Psoas muscle (tissue), 8 donors: Measurements from ENCODE around the gene TRMT44. TPM values are rescaled to one million over a fixed set of nuclear protein-coding genes. Genes with fewer than 3 reads are reported as not detected.
"Not testable (repeated sequence)": the region's sequence is repeated elsewhere in the genome, so short reads cannot be mapped to it uniquely, and the experiment has no call there.

ENCODE experiments used
- ATAC-seq, 4 donors: fragments of 200-7000 bp; cut with Tn5 transposase; one replicate each; pipeline ENCODE4 v1.9.1; 2020; ENCODE audit warnings: moderate library complexity in 3 of 4, mild to moderate bottlenecking in 2 of 4
- DNase-seq, 2 donors: peaks; one replicate each; pipeline ENCODE4 v3.0.0-alpha.2; 2020
- H3K27ac ChIP-seq: fragments of 200-600 bp; one replicate; pipeline ENCODE4 v1.8.0; 2022
- H3K27me3 ChIP-seq, 3 donors: fragments of 200-600 bp in 1 of 3; one replicate each; pipeline versions ENCODE4 v1.6.1 to v1.8.0; 2013 to 2022; ENCODE audit warnings: low read length in 2 of 3, mild to moderate bottlenecking in 2 of 3, moderate library complexity in 1 of 3; ENCODE audit not compliant: insufficient read depth in 3 of 3
- H3K36me3 ChIP-seq, 2 donors: fragments of 200-600 bp in 1 of 2; one replicate each; pipeline versions ENCODE4 v1.6.1 to v1.8.0; 2013 to 2022; ENCODE audit warnings: low read depth in 1 of 2, mild to moderate bottlenecking in 1 of 2, moderate library complexity in 1 of 2; ENCODE audit not compliant: insufficient read depth in 1 of 2
- H3K4me1 ChIP-seq: fragments of 200-600 bp; one replicate; pipeline ENCODE4 v1.8.0; 2022
- H3K4me3 ChIP-seq: fragments of 200-600 bp; one replicate; pipeline ENCODE4 v1.8.0; 2022; ENCODE audit warnings: mild to moderate bottlenecking
- H3K9me3 ChIP-seq: fragments of 200-600 bp; one replicate; pipeline ENCODE4 v1.8.0; 2022
- WGBS, 3 donors: extraction: QIAGEN DNeasy Blood & Tissue Kit; methylation state at CpG; one replicate each; pipeline versions ENCODE4 v1.1.6 to v1.1.7; 2013; 5-methylcytosine and 5-hydroxymethylcytosine counted together
- intact Hi-C, 2 donors: fragments of 100-400 bp; cut with DNase I; formaldehyde crosslinking; loops; one replicate each; pipeline versions ENCODE4 v1.11.0 to v1.14.2; 2022
- polyA plus RNA-seq, 3 donors: library from polyadenylated mRNA; stranded (reverse); fragments of 200-250 nt; gene quantifications; one replicate each; pipeline ENCODE4 v1.2.3, GENCODE V29; 2013
- total RNA-seq, 4 donors: library from RNA; stranded (reverse); fragmentation: NEBNext Ultra II Directional in 2 of 4; extraction: Animal tissue kit (Norgen Biotek cat#: 25700) in 2 of 4; gene quantifications; one replicate each; pipeline versions ENCODE4 v1.2.1 to v1.2.4, GENCODE V29; 2021 to 2023
- TF ChIP-seq, protein P1 (sequence below): fragments of 200-600 bp; IDR thresholded peaks from one replicate; pipeline ENCODE4 v1.8.0; 2022; ENCODE audit warnings: antibody characterized with exemption
- donor health status: healthy with polysubstance abuse.
- donor health status: DM: no; HTN: no; CAD: no; lungs with moderate emphysema.
- donor health status: Bipolar disorder and iron deficiency.
- donor health status: healthy.
- donor health status: DM: yes; HTN: yes; CAD: no.
- donor health status: DM: no; HTN: no; CAD: no.
- donor health status: DM: no; HTN: no; CAD: no.
- donor health status: DM: yes; HTN: yes; CAD: no.

TRMT44 gene
- total and polyA plus RNA-seq, 7 donors = 3.4 to 9.1 (median 5.4) TPM

DNA sequence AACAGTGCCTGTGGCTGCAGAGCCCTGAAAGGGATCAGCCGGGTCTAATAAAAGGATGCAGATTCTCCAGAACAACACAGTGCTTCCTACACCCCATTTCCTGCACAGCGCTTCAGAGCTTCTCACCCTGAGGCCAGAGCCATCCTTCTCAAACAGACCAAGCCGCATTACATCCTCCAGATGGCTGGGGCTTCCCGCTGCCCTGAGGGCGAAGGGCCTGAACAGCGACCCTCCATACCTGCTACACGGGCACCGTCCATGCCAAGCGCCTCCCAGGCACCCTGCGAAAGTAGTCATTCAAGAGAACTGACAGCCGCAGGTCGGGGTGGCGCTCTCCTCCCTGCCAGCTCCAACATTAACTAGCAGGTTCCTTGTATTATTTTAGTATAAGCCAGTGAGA, 36.6 kb upstream of the TRMT44 start:
- WGBS, 3 donors = 89 to 91% (median 89%) methylated on average over 13 of the region's 13 CpGs
- Histone ChIP-seq H3K36me3 (peaks cover 0 to 58% of the 10 kb centered on the region in 2 donors), H3K4me3 (no peak overlapping the region), H3K27ac (no peak overlapping the region), H3K27me3 (no peaks in the 10 kb centered on the region), H3K9me3 (no peaks in the 10 kb centered on the region), H3K4me1 (peaks cover 12% of the 10 kb centered on the region)
- DNase-seq = peak in 1 of 2 donors; percentile 45
- TF ChIP-seq, protein P1, sequence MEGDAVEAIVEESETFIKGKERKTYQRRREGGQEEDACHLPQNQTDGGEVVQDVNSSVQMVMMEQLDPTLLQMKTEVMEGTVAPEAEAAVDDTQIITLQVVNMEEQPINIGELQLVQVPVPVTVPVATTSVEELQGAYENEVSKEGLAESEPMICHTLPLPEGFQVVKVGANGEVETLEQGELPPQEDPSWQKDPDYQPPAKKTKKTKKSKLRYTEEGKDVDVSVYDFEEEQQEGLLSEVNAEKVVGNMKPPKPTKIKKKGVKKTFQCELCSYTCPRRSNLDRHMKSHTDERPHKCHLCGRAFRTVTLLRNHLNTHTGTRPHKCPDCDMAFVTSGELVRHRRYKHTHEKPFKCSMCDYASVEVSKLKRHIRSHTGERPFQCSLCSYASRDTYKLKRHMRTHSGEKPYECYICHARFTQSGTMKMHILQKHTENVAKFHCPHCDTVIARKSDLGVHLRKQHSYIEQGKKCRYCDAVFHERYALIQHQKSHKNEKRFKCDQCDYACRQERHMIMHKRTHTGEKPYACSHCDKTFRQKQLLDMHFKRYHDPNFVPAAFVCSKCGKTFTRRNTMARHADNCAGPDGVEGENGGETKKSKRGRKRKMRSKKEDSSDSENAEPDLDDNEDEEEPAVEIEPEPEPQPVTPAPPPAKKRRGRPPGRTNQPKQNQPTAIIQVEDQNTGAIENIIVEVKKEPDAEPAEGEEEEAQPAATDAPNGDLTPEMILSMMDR = no peak
- no peak for ATAC-seq
- intact Hi-C loops = loop anchor here (1.0 to 5.0 kb wide), 5 partner anchors 135 to 227 kb away; partner anchors contain the start of gene HTRA3 (in 2 of the 2)

DNA sequence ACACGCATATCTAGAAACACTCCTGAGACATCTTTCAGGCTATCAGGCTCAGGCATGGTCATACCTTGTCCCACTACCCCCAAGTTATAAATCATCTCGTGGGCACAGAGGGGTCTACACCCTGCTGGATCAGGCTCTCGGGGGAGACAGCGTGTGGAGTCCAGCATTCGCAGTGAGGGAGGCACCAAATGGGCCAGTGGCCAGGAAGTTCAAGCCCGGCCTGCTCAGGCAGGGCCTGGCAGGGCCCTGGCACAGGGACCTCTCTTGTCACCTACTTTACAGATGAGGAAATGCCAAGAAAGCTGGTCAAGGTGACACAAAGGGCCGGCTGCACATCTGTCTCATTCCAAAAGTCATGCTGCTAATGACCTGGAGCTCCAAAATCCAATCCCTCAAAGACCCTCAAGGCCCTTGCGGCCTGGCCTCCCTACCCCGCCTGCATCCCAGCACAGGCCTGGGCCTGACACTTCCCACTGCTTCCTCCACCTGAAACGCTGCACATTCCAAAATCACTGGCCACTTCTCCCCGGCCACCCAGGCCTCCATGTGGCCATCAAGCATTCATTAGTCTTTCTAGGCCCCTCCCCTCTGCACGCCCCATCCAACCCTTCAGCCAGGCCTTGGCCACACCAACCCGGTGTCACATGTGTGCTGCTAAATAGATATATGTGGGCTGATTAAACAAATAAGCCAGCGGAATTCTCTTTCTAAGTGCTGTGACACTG, 35.6 kb upstream of the TRMT44 start:
- H3K4me1 ChIP-seq = peaks cover 12% of the 10 kb centered on the region
- intact Hi-C loops = loop anchor here (5.0 kb wide), 2 partner anchors 138 to 228 kb away; partner anchors contain the start of gene HTRA3 (in 1 of the 2)

DNA sequence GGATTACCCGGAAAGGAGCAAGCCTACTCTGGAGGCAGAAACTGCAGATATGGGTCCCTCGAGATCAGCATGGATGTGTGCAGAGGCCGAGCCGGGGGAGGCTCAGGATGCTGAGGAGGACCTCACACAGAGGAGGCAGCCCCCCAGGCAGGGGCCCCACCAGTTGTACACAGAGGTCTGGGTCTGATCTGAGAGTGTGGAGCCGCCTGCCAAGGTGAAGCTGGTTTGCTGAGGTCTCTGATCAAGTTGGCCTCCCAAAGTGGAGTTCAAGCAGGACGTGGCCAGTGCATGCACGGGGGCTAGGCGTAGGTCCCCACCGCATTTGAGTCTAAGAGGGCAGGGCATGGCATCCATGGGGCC, 35.1 kb upstream of the TRMT44 start:
- intact Hi-C loops = no loop called here
- Histone ChIP-seq H3K27me3 (no peaks in the 10 kb centered on the region), H3K27ac (no peak overlapping the region), H3K4me3 (no peak overlapping the region), H3K4me1 (peaks cover 12% of the 10 kb centered on the region), H3K36me3 (peaks cover 0 to 59% of the 10 kb centered on the region in 2 donors), H3K9me3 (no peaks in the 10 kb centered on the region)
- TF ChIP-seq, protein P1 = no peak
- DNase-seq (peak in 1 of 2 donors; percentile 50), ATAC-seq (no peak)
- WGBS, 3 donors = 85 to 87% (median 85%) methylated on average over 9 of the region's 9 CpGs

More for the DNA sequence above, 35.6 kb upstream of the TRMT44 start:
- peak in 1 of 2 donors; percentile 46 for DNase-seq
- no peak overlapping the region for H3K4me3 ChIP-seq
- TF ChIP-seq, protein P1 = no peak
- no peaks in the 10 kb centered on the region for H3K27me3 ChIP-seq
- WGBS, 3 donors = 81 to 82% (median 81%) methylated on average over 14 of the region's 14 CpGs
- H3K36me3 ChIP-seq = peaks cover 0 to 59% of the 10 kb centered on the region in 2 donors
- no peak overlapping the region for H3K27ac ChIP-seq
- ATAC-seq = no peak
- no peaks in the 10 kb centered on the region for H3K9me3 ChIP-seq

DNA sequence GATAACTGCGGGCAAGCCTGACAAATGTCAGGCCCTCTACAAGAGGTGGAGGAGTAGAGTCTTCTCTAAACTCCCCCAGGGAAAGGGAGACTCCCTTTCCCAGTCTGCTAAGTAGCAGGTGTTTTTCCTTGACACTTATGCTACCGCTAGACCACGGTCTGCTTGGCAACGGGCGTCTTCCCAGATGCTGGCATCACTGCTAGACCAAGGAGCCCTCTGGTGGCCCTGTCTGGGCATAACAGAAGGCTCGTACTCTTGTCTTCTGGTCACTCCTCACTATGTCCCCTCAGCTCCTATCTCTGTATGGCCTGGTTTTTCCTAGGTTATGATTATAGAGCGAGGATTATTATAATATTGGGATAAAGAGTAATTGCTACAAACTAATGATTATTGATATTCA, 33.7 kb upstream of the TRMT44 start:
- H3K9me3 ChIP-seq, H3K27ac ChIP-seq, H3K4me3 ChIP-seq, ATAC-seq, H3K27me3 ChIP-seq, intact Hi-C loops: not testable (repeated sequence)
- peaks cover 11% of the 10 kb centered on the region for H3K4me1 ChIP-seq
- TF ChIP-seq, protein P1 = peak; percentile 48
- 53 to 63% (median 55%) methylated on average over 7 of the region's 7 CpGs for WGBS, 3 donors
- peak; percentile 62 to 81 for DNase-seq
- H3K36me3 ChIP-seq = peaks cover 0 to 68% of the 10 kb centered on the region in 2 donors
